Activated CD4-positive, alpha-beta T cell treated with anti-CD3 and anti-CD28 coated beads for 36 hours (primary cell): ENCODE measurements around the gene TRMT2A. TPM values are rescaled to one million over a fixed set of nuclear protein-coding genes. Genes with fewer than 3 reads are reported as not detected.

Experiments
- ATAC-seq: fragments of 200-7000 bp; cut with Tn5 transposase; one replicate; pipeline ENCODE4 v1.10.0; 2021; ENCODE audit warnings: mild to moderate bottlenecking, moderate library complexity
- CTCF ChIA-PET: fragments of 350-600 bp; sonication (Branson Sonifier 250); formaldehyde crosslinking; loops from one replicate; lab custom pipeline; 2021; ENCODE audit warnings: antibody characterized with exemption; lab: Charles Lee
- POLR2A ChIA-PET: fragments of 350-600 bp; sonication (Branson Sonifier 250); formaldehyde crosslinking; loops from one replicate; lab custom pipeline; 2021; ENCODE audit warnings: antibody characterized with exemption, inconsistent platforms; lab: Charles Lee
- DNase-seq: peaks from one replicate; pipeline ENCODE4 v3.0.0-alpha.2; 2020
- H3K27ac Mint-ChIP-seq: one replicate; pipeline ENCODE4 v1.8.0; 2021; ENCODE audit warnings: mixed read lengths
- H3K27me3 Mint-ChIP-seq: one replicate; pipeline ENCODE4 v1.8.0; 2021; ENCODE audit warnings: mixed read lengths
- H3K36me3 Mint-ChIP-seq: one replicate; pipeline ENCODE4 v1.8.0; 2021; ENCODE audit warnings: low read depth, mixed read lengths
- H3K4me1 Mint-ChIP-seq: one replicate; pipeline ENCODE4 v1.8.0; 2021; ENCODE audit warnings: mixed read lengths
- H3K4me3 Mint-ChIP-seq: one replicate; pipeline ENCODE4 v1.8.0; 2021; ENCODE audit warnings: mild to moderate bottlenecking, moderate library complexity, mixed read lengths
- H3K9me3 Mint-ChIP-seq: one replicate; pipeline ENCODE4 v1.8.0; 2021; ENCODE audit warnings: low read depth, mixed read lengths
- intact Hi-C, 2 experiments: fragments of 100-400 bp; cut with DNase I in 1 of 2; cut with micrococcal nuclease in 1 of 2; formaldehyde crosslinking; loops; one replicate each; pipeline versions ENCODE4 v1.14.2 to v1.15.1; 2022 to 2024; cut with DNase I, micrococcal nuclease
- total RNA-seq, 2 experiments: library from RNA; stranded (reverse); gene quantifications; one replicate each; pipeline ENCODE4 v1.2.3, GENCODE V29; 2021

The TRMT2A gene
- total RNA-seq, 2 experiments from 2014 or later = 84.4 to 85.9 TPM

DNA sequence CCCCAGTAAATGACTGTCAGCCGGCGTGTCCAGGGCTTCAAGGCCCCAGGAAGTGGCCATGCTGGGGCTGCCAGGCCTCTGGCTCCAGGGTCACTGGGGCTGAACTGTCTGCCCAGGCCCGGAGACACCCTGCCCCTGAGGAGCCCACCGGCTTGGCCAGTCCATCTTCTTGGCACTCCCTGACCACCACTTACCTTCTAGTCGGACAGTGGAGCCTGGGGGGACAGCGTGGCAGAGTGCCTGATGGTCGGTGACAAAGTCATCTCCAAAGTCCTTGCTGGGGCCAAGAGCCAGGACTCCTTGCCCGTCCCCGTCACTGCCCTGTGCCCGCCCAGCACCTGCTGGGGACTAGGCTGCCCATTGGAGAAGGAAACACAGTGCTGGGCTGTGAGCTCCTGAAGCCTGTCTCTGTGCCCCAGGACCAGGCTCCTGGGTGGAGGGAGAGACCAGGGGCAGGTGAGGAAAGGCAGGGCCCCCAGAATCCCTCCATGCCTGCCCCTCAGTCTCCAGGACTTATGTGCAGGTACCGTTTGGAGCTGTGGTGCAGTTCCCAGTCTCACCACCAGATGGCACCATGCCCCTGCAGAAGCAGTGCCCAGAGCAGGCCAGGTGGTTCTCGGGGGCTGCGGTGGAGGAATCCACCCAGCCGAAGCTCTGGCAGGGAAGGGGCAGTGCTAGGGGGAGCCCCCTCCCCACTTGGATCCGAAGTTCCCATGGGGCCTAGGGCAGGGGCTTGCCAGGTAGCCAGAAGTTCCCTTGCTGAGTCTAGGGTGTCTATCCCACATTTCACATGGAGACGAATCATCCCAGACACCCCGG lies 39.8 kb upstream of the TRMT2A start:
- H3K9me3 Mint-ChIP-seq = no peaks in the 10 kb centered on the region
- no peaks in the 10 kb centered on the region for H3K36me3 Mint-ChIP-seq
- H3K27me3 Mint-ChIP-seq = no peaks in the 10 kb centered on the region
- intact Hi-C loops = loop anchor here (1.0 to 5.0 kb wide), 6 partner anchors 81 to 340 kb away; partner anchors contain the start of gene RTN4R (in 2 of the 2)
- peak; percentile 92 for DNase-seq
- H3K27ac Mint-ChIP-seq = no peak overlapping the region
- ChIA-PET CTCF (interaction anchor here (0.5 to 2.1 kb wide), 11 partner anchors 49 to 1095 kb away, joined by 3 to 9 read pairs (median 3); partner anchors contain the start of gene DGCR6L), POLR2A (no interaction called here)
- H3K4me3 Mint-ChIP-seq = no peak overlapping the region
- ATAC-seq = peak; percentile 91
- peaks cover 2% of the 10 kb centered on the region for H3K4me1 Mint-ChIP-seq

- Mint-ChIP-seq H3K36me3 (no peaks in the 10 kb centered on the region), H3K27me3 (no peaks in the 10 kb centered on the region), H3K4me3 (no peak overlapping the region), H3K4me1 (peaks cover 2% of the 10 kb centered on the region), H3K9me3 (no peaks in the 10 kb centered on the region), H3K27ac (no peak overlapping the region)
- ATAC-seq (no peak), DNase-seq (no peak)
- POLR2A ChIA-PET = no interaction called here
- intact Hi-C loops = loop anchor here (2.0 to 5.0 kb wide), 2 partner anchors 111 to 341 kb away; partner anchors contain the start of gene RTN4R (in 1 of the 2)
- CTCF ChIA-PET = interaction anchor here (0.6 to 2.1 kb wide), 4 partner anchors 49 to 138 kb away, joined by 3 to 9 read pairs (median 6); no protein-coding TSS in a partner anchor
Observed at GRCh38 chr22:20156042-20156389, 39.0 kb upstream of the TRMT2A start.

GRCh38 chr22:20155330-20156041 lies 38.5 kb upstream of the TRMT2A start:
- H3K27me3 Mint-ChIP-seq = no peaks in the 10 kb centered on the region
- ChIA-PET POLR2A (no interaction called here), CTCF (interaction anchor here (0.6 to 2.1 kb wide), 5 partner anchors 25 to 144 kb away, joined by 3 to 8 read pairs (median 3); no protein-coding TSS in a partner anchor)
- no peaks in the 10 kb centered on the region for H3K36me3 Mint-ChIP-seq
- intact Hi-C loops = loop anchor here (2.0 to 5.0 kb wide), 2 partner anchors 112 to 341 kb away; partner anchors contain the start of gene RTN4R (in 1 of the 2)
- H3K9me3 Mint-ChIP-seq = no peaks in the 10 kb centered on the region
- peaks cover 2% of the 10 kb centered on the region for H3K4me1 Mint-ChIP-seq
- ATAC-seq (no peak), DNase-seq (no peak)
- no peak overlapping the region for H3K27ac Mint-ChIP-seq
- H3K4me3 Mint-ChIP-seq = no peak overlapping the region

- Mint-ChIP-seq H3K4me1 (peaks cover 2% of the 10 kb centered on the region), H3K9me3 (no peaks in the 10 kb centered on the region), H3K4me3 (no peak overlapping the region), H3K27me3 (no peaks in the 10 kb centered on the region), H3K36me3 (no peaks in the 10 kb centered on the region), H3K27ac (no peak overlapping the region)
- intact Hi-C loops = loop anchor here in 1 of 2 experiments (5.0 kb wide), 1 partner anchor 113 kb away; the partner anchor contains the start of gene RTN4R
- POLR2A ChIA-PET = no interaction called here
- CTCF ChIA-PET = interaction anchor here (1.0 kb wide), 1 partner anchor 24 kb away, joined by 3 read pairs; no protein-coding TSS in a partner anchor
- peak; percentile 19 for DNase-seq
- ATAC-seq = no peak
Observed at GRCh38 chr22:20154602-20155187, 37.7 kb upstream of the TRMT2A start.

DNA sequence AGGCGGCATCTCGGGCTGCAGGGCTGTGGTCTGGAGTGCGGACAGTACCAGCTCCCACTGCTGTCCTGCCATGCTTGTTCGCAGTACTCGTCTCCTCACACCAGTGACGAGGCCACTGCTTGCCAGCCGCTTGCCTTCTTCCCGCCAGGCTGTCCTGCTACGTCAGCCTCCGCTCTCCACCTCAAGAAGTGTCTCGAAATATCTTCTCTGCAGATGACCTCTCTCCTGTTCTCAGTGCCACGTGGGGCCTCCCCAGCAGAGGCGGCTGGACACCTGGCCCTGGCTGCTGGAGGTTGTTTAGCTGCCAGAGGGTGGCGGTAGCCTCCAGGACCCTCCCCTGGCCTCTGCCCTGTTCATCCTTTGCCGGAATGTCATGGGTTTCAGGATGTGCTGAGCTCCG lies 36.9 kb upstream of the TRMT2A start:
- no peaks in the 10 kb centered on the region for H3K27me3 Mint-ChIP-seq
- ATAC-seq = no peak
- H3K9me3 Mint-ChIP-seq = no peaks in the 10 kb centered on the region
- peaks cover 2% of the 10 kb centered on the region for H3K4me1 Mint-ChIP-seq
- no peaks in the 10 kb centered on the region for H3K36me3 Mint-ChIP-seq
- no peak overlapping the region for H3K4me3 Mint-ChIP-seq
- ChIA-PET CTCF (interaction anchor here (0.7 kb wide), 1 partner anchor 129 kb away, joined by 4 read pairs; no protein-coding TSS in a partner anchor), POLR2A (interaction anchor here (0.6 kb wide), 1 partner anchor 111 kb away, joined by 3 read pairs; no protein-coding TSS in a partner anchor)
- intact Hi-C loops = no loop called here
- H3K27ac Mint-ChIP-seq = no peak overlapping the region
- DNase-seq = no peak

DNA sequence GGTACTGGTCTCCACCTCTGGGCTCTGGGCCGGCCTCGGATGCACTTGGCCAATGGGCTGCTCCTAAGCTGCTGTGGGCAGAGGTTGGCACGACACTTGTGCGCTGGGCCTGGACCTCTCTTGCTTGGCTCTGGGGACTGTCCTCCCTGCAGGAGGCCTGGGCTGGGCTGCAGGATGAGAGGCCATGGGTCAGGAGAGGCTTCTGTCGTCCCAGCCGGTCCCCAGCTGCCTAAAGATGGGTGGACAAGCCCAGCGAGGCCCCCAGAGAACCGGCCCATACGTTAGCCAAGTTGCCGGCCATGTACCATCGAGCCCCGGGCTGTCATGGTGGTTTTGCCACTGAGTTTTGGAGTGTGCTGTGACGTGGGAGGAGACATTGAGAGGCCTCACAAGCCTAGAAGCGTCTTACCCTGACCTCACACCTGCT lies 35.5 kb upstream of the TRMT2A start:
- H3K27ac Mint-ChIP-seq = no peak overlapping the region
- intact Hi-C loops = no loop called here
- H3K4me1 Mint-ChIP-seq = peaks cover 2% of the 10 kb centered on the region
- POLR2A ChIA-PET = no interaction called here
- no peaks in the 10 kb centered on the region for H3K27me3 Mint-ChIP-seq
- H3K4me3 Mint-ChIP-seq = no peak overlapping the region
- CTCF ChIA-PET = no interaction called here
- H3K36me3 Mint-ChIP-seq = no peaks in the 10 kb centered on the region
- no peaks in the 10 kb centered on the region for H3K9me3 Mint-ChIP-seq
- ATAC-seq (no peak), DNase-seq (no peak)

GRCh38 chr22:20151276-20151588 lies 34.2 kb upstream of the TRMT2A start:
- Mint-ChIP-seq H3K9me3 (no peaks in the 10 kb centered on the region), H3K27ac (no peak overlapping the region), H3K4me1 (peaks cover 2% of the 10 kb centered on the region), H3K27me3 (no peaks in the 10 kb centered on the region), H3K4me3 (no peak overlapping the region), H3K36me3 (no peaks in the 10 kb centered on the region)
- intact Hi-C loops = no loop called here
- POLR2A ChIA-PET = no interaction called here
- ATAC-seq = no peak
- no peak for DNase-seq
- CTCF ChIA-PET = no interaction called here

DNA sequence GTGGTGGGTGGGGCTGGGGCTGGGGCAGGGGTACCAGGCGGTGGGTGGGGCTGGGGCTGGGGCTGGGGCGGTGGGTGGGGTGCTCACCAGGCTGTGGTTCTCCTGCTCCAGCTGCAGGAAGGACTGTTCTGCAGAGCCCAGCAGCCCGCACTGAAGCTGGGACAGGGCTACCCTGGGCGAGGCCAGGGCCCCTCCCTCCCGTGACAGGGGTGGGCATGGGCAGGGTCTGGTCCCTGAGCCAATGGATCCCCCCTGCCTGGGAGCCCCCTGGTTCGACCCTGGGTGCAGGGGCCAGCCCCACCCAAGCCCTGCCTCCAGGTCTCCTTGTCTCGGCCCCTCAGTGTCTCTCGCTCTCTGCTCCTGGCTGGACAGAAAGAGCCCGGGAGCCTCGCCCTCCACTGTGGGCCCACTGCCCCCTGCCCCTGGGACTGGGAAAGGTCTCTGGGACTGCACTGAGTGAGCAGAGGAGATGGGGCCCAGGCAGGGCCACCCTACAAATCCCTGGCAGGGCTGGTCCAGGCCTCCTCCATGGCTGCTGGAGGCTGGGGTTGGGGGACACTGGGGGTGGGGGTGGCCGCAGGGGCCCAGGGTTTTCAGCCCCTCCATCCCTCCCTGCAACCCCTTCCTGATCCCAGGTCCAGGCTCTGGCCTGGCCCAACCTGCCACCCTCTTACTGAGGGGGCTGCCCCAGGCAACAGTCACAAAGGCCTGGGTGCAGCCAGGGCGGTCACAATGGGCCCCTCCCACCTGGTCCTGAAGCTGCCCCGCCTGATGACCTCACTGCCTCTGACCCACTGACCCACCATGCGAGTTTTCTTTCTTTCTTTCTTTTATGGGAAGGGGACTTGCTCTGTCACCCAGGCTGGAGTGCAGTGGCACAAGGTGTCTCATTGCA lies 33.6 kb upstream of the TRMT2A start, which contains the start of gene CCDC188:
CCDC188 (minus strand) TSS at position 675 of the 895 bp plus-strand sequence; CDS start at position 606, 69 bp downstream.
- Mint-ChIP-seq H3K4me1 (peaks cover 2% of the 10 kb centered on the region), H3K4me3 (no peak within 1 kb of the TSS), H3K36me3 (no peaks in the 10 kb centered on the region), H3K27ac (no peak within 1 kb of the TSS), H3K9me3 (no peaks in the 10 kb centered on the region), H3K27me3 (no peaks in the 10 kb centered on the region)
- DNase-seq (no peak), ATAC-seq (no peak)
- intact Hi-C loops = no loop called here
- POLR2A ChIA-PET = no interaction called here
- CTCF ChIA-PET = no interaction called here

- Mint-ChIP-seq H3K4me3 (no peak overlapping the region), H3K27ac (no peak overlapping the region), H3K4me1 (peaks cover 2% of the 10 kb centered on the region), H3K9me3 (no peaks in the 10 kb centered on the region), H3K36me3 (no peaks in the 10 kb centered on the region), H3K27me3 (no peaks in the 10 kb centered on the region)
- no peak for DNase-seq
- ChIA-PET CTCF (no interaction called here), POLR2A (no interaction called here)
- intact Hi-C loops = no loop called here
- ATAC-seq = no peak
Observed at GRCh38 chr22:20149257-20150250, 32.5 kb upstream of the TRMT2A start.

GRCh38 chr22:20148414-20148813 lies 31.4 kb upstream of the TRMT2A start:
- intact Hi-C loops = no loop called here
- ChIA-PET POLR2A (no interaction called here), CTCF (no interaction called here)
- Mint-ChIP-seq H3K36me3 (no peaks in the 10 kb centered on the region), H3K27me3 (no peaks in the 10 kb centered on the region), H3K4me3 (no peak overlapping the region), H3K9me3 (no peaks in the 10 kb centered on the region), H3K4me1 (peaks cover 2% of the 10 kb centered on the region), H3K27ac (no peak overlapping the region)
- DNase-seq = no peak
- ATAC-seq = no peak
